ENCODE measurements around the gene POP7.

Gene POP7

GRCh38 chr7:100728196-100728595 is 22.3 kb downstream of the POP7 start:
- DNase-seq = no peak

GRCh38 chr7:100730136-100730800 is 24.3 kb downstream of the POP7 start:
- no peak for DNase-seq

DNA sequence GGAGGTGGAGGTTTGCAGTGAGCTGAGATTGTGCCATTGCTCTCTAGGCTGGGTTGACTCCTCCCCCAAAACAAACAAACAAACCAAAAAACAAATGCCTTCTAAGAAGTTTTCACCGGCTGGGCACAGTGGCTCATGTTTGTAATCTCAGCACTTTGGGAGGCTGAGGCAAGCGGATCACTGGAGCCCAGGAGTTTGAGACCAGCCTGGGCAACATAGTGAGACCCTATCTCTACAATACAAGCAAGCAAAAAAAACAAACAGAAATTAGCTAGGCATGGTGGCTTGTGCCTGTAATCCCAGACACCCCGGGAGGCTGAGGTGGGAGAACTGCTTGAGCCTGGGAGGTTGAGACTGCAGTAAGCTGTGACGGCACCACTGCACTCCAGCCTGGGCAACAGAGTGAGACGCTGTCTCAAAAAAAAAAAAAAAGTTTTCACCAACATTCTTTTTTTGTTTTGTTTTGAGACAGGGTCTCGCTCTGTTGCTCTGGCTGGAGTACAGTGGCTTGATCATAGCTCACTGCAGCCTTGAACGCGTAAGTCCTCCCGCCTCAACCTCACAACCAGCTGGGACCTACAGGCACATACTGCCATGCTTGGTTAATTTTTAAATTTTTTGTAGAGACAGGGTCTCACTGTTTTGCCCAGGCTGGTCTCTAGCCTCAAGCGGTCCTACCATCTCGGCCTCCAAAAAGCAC is 26.2 kb downstream of the POP7 start:
- DNase-seq = no peak

GRCh38 chr7:100735730-100736129 is 29.8 kb downstream of the POP7 start:
- DNase-seq = no peak

GRCh38 chr7:100736671-100737070 is 30.8 kb downstream of the POP7 start:
- no peak for DNase-seq

- DNase-seq = no peak
Measured at GRCh38 chr7:100739934-100740333, 34.0 kb downstream of the POP7 start.

- DNase-seq = no peak
Measured at GRCh38 chr7:100744605-100745004, 38.7 kb downstream of the POP7 start.

DNA sequence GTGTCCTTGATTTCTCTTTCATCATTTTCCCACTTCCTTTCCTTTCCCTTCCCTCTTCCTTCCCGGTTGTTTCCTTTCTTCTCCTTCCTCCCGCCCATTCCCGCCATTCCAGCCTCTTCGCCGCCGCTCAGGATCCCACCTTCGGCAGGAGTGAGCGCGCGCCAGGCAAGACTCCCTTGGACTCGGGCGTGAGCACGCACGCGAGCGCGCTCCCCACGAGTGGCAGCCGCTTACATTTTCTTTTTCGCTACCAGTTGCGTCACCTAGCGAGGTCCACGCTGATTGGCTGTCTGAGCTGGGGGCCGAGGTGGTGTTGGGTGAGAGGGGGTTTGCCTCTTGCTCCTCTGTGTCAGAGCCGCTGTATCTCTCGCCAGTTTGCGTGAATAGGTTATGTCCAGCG is 39.3 kb downstream of the POP7 start:
- DNase-seq = peak; percentile 55

GRCh38 chr7:100752994-100753393 is 47.1 kb downstream of the POP7 start:
- no peak for DNase-seq

GRCh38 chr7:100753750-100754149 is 47.8 kb downstream of the POP7 start:
- no peak for DNase-seq

All from NCI-H69 (cell line).